ENCODE data around the gene ARPC5L. TPM values are rescaled to one million over a fixed set of nuclear protein-coding genes. Genes with fewer than 3 reads are reported as not detected.

Gene ARPC5L
- total and polyA plus RNA-seq, 2 of the 13 experiments (the other 11 are each of a cell fraction or from before 2014, with no cell fraction given): 29.9 to 33.8 TPM

DNA sequence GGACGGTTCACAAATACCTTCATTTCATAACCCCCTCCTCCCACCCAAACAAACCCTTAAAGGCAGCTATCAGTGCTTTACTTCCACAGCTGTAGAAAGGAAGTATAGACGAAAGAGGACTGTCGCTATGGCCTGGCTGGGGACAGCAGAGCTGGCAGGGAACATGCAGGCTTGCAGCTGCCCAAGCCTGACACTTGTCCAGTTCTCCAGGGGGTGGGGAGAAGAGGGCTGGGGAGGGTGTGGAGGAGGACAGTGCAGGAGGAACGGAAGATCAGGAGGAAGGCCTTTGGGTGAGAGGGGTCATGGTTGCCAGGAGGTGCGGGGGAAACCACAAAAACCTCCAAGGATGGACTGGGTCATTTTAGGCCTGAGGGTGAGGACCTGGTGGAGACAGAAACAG lies 25.9 kb downstream of the ARPC5L start:
- FAIRE-seq (no peak), DNase-seq (ENCODE audit: low spot score) (no peak), ATAC-seq (no peak)
- Histone ChIP-seq H3K9ac (ENCODE audit: insufficient read depth, low read depth, low read length) (no peak overlapping the region), H2AFZ (ENCODE audit: low read length) (no peak overlapping the region), H3K79me2 (ENCODE audit: insufficient read depth, low read length) (no peaks in the 10 kb centered on the region), H3K27ac (ENCODE audit: extremely low read length, insufficient read depth, low read length) (no peak overlapping the region), H3K4me1 (ENCODE audit: insufficient read depth, low read length) (no peaks in the 10 kb centered on the region), H3K27me3 (ENCODE audit: control insufficient read depth in 1 of 2, insufficient read depth in 2 of 2, low read length in 2 of 2) (no peaks in the 10 kb centered on the region), H3K9me3 (ENCODE audit: low read length) (no peaks in the 10 kb centered on the region), H3K36me3 (replicated peaks in 1 of 2; ENCODE audit: control insufficient read depth in 1 of 2, insufficient read depth in 2 of 2, low read length in 2 of 2) (peaks cover 21 to 53% of the 10 kb centered on the region in 2 experiments; a peak in 4 of 5 replicates), H3K4me3 (replicated peaks in 1 of 3; ENCODE audit: insufficient read depth in 1 of 3, low read depth in 2 of 3, low read length in 3 of 3) (no peak overlapping the region), H3K4me2 (ENCODE audit: low read depth, low read length) (no peak overlapping the region), H4K20me1 (ENCODE audit: insufficient read depth, low read length) (no peaks in the 10 kb centered on the region)
- ChIA-PET POLR2A (no interaction called here), CTCF (ENCODE audit: low intra/inter-chr PET ratio, low total read pairs) (no interaction called here)
- TF ChIP-seq MTF2 (CRISPR knock-in tag; IDR thresholded peaks at IDR 0.05; ENCODE audit: borderline replicate concordance) (no peak), RAD51 (IDR thresholded peaks at IDR 0.05; ENCODE audit: borderline replicate concordance) (no peak), HHEX (CRISPR knock-in tag; IDR thresholded peaks at IDR 0.05) (no peak), FOXA3 (CRISPR knock-in tag; IDR thresholded peaks at IDR 0.05) (no peak), MAFG (CRISPR knock-in tag; IDR thresholded peaks at IDR 0.05) (no peak), SRY (CRISPR knock-in tag; IDR thresholded peaks at IDR 0.05) (no peak), NFYB (CRISPR knock-in tag; IDR thresholded peaks at IDR 0.05) (no peak), STAT5B (CRISPR knock-in tag; IDR thresholded peaks at IDR 0.05) (no peak), YEATS4 (CRISPR knock-in tag; IDR thresholded peaks at IDR 0.05; ENCODE audit: borderline replicate concordance) (no peak), JUN (CRISPR knock-in tag; IDR thresholded peaks at IDR 0.05) (no peak), ZNF781 (CRISPR knock-in tag; IDR thresholded peaks at IDR 0.05; ENCODE audit: borderline replicate concordance, not compliant biosample characterization) (no peak), MAF1 (CRISPR knock-in tag; IDR thresholded peaks at IDR 0.05; ENCODE audit: borderline replicate concordance) (no peak), ZNF619 (CRISPR knock-in tag; IDR thresholded peaks at IDR 0.05) (no peak), ZNF557 (CRISPR knock-in tag; IDR thresholded peaks at IDR 0.05) (no peak), SOX6 (IDR thresholded peaks at IDR 0.05) (no peak), SOX6 (CRISPR knock-in tag; IDR thresholded peaks at IDR 0.05) (no peak), DNMT3B (CRISPR knock-in tag; conservative IDR thresholded peaks at IDR 0.05) (no peak)
- TF ChIP-seq, protein P1, sequence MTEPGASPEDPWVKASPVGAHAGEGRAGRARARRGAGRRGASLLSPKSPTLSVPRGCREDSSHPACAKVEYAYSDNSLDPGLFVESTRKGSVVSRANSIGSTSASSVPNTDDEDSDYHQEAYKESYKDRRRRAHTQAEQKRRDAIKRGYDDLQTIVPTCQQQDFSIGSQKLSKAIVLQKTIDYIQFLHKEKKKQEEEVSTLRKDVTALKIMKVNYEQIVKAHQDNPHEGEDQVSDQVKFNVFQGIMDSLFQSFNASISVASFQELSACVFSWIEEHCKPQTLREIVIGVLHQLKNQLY (CRISPR knock-in tag; IDR thresholded peaks at IDR 0.05): no peak
- TF ChIP-seq, protein P2, sequence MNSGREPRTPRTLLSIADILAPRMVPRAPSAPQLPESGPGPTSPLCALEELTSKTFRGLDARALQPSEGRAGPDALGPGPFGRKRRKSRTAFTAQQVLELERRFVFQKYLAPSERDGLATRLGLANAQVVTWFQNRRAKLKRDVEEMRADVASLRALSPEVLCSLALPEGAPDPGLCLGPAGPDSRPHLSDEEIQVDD (CRISPR knock-in tag; IDR thresholded peaks at IDR 0.05; ENCODE audit: borderline replicate concordance): no peak
- TF ChIP-seq, protein P3, sequence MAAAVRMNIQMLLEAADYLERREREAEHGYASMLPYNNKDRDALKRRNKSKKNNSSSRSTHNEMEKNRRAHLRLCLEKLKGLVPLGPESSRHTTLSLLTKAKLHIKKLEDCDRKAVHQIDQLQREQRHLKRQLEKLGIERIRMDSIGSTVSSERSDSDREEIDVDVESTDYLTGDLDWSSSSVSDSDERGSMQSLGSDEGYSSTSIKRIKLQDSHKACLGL (CRISPR knock-in tag; IDR thresholded peaks at IDR 0.05): no peak
- TF ChIP-seq, protein P4, sequence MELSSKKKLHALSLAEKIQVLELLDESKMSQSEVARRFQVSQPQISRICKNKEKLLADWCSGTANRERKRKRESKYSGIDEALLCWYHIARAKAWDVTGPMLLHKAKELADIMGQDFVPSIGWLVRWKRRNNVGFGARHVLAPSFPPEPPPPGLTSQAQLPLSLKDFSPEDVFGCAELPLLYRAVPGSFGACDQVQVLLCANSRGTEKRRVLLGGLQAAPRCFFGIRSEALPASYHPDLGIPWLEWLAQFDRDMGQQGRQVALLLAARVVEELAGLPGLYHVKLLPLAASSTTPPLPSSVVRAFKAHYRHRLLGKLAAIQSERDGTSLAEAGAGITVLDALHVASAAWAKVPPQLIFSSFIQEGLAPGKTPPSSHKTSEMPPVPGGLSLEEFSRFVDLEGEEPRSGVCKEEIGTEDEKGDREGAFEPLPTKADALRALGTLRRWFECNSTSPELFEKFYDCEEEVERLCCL (CRISPR knock-in tag; IDR thresholded peaks at IDR 0.05; ENCODE audit: borderline replicate concordance): no peak
- in situ Hi-C loops (cut with HindIII; ENCODE audit: extremely low pct_ligation_motif_present, low pct_unique_long_range_greater_than_20kb): no loop called here
- WGBS (ENCODE audit: low lambda C conversion rate): 95% methylated on average over 5 of the region's 5 CpGs
- intact Hi-C loops (cut with micrococcal nuclease; ENCODE audit: unreplicated experiment): no loop called here
- no TSS peak for BruUV-seq (replicated peaks)
